Measurements from ENCODE around the gene DOCK8. TPM values are rescaled to one million over a fixed set of nuclear protein-coding genes. Genes with fewer than 3 reads are reported as not detected.
"Not testable (repeated sequence)": the region's sequence is repeated elsewhere in the genome, so short reads cannot be mapped to it uniquely, and the experiment has no call there.

Gene DOCK8
- total and polyA plus RNA-seq, 3 donors from 2014 or later, result 46.7 to 63.9 (median 51.4) TPM

GRCh38 chr9:224582-225520 lies 10.2 kb downstream of the DOCK8 start:
- no peak for DNase-seq
- WGBS, 2 donors, result 82 to 92% methylated on average over 3 of the region's 3 CpGs
- no peak for TF ChIP-seq POLR2A (IDR thresholded peaks at IDR 0.05)
- TF ChIP-seq CTCF (IDR thresholded peaks at IDR 0.05), result no peak
- H3K36me3 ChIP-seq (ENCODE audit: low read depth, missing control alignments), result no peaks in the 10 kb centered on the region
- H3K27ac ChIP-seq, result no peak overlapping the region
- no peaks in the 10 kb centered on the region for H3K9me3 ChIP-seq
- no peaks in the 10 kb centered on the region for H3K27me3 ChIP-seq
- intact Hi-C loops (cut with DNase I; ENCODE audit: low total_unique reads), result no loop called here
- no peaks in the 10 kb centered on the region for H3K4me1 ChIP-seq
- H3K4me3 ChIP-seq, result no peak overlapping the region

GRCh38 chr9:227860-228259 lies 13.2 kb downstream of the DOCK8 start:
- WGBS, 2 donors, result 85 to 90% methylated on average over 3 of the region's 3 CpGs
- Histone ChIP-seq H3K36me3 (ENCODE audit: low read depth, missing control alignments) (no peaks in the 10 kb centered on the region), H3K4me1 (no peaks in the 10 kb centered on the region), H3K4me3 (no peak overlapping the region), H3K9me3 (no peaks in the 10 kb centered on the region), H3K27me3 (no peaks in the 10 kb centered on the region), H3K27ac (no peak overlapping the region)
- no peak for TF ChIP-seq POLR2A (IDR thresholded peaks at IDR 0.05)
- TF ChIP-seq CTCF (IDR thresholded peaks at IDR 0.05), result no peak
- DNase-seq, result no peak
- intact Hi-C loops (cut with DNase I; ENCODE audit: low total_unique reads), result no loop called here

- Histone ChIP-seq H3K27me3 (no peaks in the 10 kb centered on the region), H3K4me1 (no peaks in the 10 kb centered on the region), H3K9me3 (no peaks in the 10 kb centered on the region), H3K4me3 (no peak overlapping the region), H3K36me3 (ENCODE audit: low read depth, missing control alignments) (no peaks in the 10 kb centered on the region), H3K27ac (no peak overlapping the region)
- intact Hi-C loops (cut with DNase I; ENCODE audit: low total_unique reads), result no loop called here
- no peak for TF ChIP-seq POLR2A (IDR thresholded peaks at IDR 0.05)
- TF ChIP-seq CTCF (IDR thresholded peaks at IDR 0.05), result no peak
- DNase-seq, result no peak
- WGBS, 2 donors, result 87 to 90% methylated on average over 5 of the region's 5 CpGs
Measured at GRCh38 chr9:228929-229695, 14.4 kb downstream of the DOCK8 start.

- H3K27me3 ChIP-seq; H3K4me3 ChIP-seq; DNase-seq; H3K36me3 ChIP-seq (ENCODE audit: low read depth, missing control alignments); intact Hi-C loops (cut with DNase I; ENCODE audit: low total_unique reads); H3K9me3 ChIP-seq; H3K27ac ChIP-seq; H3K4me1 ChIP-seq: not testable (repeated sequence)
- WGBS, 2 donors, result 75 to 86% methylated on average over 1 of the region's 1 CpG
Measured at GRCh38 chr9:231625-232024, 17.0 kb downstream of the DOCK8 start.

- H3K4me3 ChIP-seq; H3K9me3 ChIP-seq; H3K4me1 ChIP-seq; intact Hi-C loops (cut with DNase I; ENCODE audit: low total_unique reads); H3K36me3 ChIP-seq (ENCODE audit: low read depth, missing control alignments); DNase-seq; H3K27ac ChIP-seq; H3K27me3 ChIP-seq: not testable (repeated sequence)
- 77 to 83% methylated on average over 1 of the region's 1 CpG for WGBS, 2 donors
Measured at GRCh38 chr9:233708-234107, 19.0 kb downstream of the DOCK8 start.
